Activated CD4-positive, alpha-beta T cell treated with anti-CD3 and anti-CD28 coated beads, Interleukin-2, Interleukin-6, amounts not matched to agents 100 ng/mL and 50 ng/mL, durations not matched to agents 16 hours and 8 hours (primary cell): ENCODE measurements around the gene KRT16.
"Not testable (repeated sequence)": the region's sequence is repeated elsewhere in the genome, so short reads cannot be mapped to it uniquely, and the experiment has no call there.

Experiments used
- DNase-seq: peaks from one replicate; pipeline ENCODE4 v3.0.0-alpha.2; 2020

Gene KRT16

DNA sequence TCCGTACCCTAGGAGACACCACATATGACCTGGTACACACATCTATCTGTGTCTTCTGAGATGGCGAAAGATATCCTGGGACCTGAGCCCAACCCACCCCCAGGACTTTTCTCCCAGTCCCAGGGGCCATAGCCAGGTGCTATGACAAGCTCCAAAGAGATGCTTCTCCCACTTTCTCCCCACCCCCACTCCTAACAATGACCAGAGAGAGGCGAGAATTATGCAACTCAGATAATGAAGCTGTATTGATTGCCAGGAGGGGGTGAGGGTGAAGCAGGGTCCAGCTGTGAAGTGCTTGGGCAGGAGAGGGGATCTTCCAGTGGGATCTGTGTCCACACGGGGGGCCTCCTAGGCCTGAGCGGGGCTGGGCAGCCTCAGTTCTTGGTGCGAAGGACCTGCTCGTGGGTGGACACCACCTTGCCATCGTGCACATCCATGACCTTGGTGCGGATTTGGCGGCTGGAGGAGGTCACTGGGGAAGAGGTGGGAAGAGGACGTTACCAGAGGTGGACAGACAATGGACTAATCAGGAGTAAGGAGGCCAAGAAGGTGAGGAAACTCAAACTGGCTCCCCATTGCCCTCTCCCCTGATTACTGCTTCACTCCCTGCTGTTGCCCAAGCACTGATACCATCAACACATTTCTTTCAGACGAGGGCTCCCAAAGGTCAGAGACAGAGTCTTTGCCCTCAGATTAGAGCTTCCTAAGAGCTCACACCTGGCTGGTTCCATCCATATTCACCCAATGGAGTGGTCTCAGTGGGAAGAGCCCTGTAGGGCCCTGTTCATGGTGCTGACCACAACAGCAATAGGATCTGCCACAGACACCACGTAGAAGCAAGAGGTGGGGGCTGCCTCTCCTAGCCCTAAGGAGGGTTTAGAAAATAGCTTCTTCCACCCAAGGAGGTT lies 30.3 kb downstream of the KRT16 start:
- not testable (repeated sequence) for DNase-seq

DNA sequence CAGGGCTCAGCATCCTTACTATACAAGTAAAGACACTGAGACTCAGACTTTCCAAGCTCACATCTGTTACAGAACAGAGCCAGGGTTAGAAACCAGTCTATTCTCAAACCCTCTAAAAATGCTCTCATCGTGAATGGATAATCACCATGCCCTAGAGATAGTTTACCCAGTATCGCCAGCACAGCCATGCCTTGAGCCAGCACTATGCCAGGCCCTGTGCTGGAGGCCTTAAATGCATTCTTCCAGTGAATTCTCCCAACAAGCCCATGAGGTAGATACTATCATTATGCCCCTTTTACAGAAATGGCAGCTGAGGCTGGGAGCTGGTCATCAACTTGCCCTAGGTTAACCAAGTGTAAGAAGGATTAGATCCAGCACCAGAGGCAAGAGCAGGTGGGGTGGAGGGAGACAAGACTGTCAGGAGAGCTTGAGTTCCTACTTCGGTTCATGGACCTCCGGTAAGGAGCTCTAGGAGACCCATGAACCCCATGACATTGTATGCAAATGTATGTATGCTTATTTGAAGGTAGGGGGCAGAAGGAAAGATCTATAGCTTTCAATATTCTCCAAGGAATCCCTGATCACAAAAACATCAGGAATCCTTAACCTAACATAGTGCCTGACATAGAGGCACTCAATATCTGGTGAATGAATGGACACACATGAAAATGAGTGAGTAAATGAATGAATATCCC lies 31.1 kb downstream of the KRT16 start:
- no peak for DNase-seq

DNA sequence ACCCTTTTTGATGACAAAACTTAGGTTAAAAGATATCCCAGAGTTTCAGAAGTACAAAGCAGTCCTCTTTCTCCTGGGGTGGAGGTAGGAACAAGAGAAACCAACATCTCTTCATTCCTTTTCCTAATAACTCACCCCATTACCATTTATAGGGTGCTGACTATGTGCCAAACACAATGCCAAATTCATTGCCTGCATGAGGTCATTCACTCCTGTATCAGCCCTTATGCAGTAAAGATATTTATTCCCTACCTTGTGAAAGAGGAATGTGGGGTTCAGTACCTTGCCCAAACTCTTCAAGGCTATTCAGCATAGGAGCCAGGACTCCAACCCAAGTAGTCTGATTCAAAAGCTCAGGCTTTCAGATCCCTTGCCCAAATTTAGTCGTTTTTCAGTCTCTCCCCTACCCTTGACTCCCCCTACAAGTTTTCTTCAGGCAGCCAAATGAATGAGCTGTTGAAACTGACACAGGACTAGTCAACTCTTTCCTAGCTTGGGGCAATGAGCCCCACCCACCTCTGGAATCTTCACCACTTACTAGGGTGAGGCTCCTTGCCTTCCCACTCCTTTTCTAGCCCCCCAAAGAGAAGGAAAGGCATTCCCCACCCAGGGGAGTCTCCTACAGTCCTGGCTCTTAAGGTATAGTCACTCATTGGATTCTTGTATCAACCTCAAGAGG lies 31.7 kb downstream of the KRT16 start:
- DNase-seq: no peak

DNA sequence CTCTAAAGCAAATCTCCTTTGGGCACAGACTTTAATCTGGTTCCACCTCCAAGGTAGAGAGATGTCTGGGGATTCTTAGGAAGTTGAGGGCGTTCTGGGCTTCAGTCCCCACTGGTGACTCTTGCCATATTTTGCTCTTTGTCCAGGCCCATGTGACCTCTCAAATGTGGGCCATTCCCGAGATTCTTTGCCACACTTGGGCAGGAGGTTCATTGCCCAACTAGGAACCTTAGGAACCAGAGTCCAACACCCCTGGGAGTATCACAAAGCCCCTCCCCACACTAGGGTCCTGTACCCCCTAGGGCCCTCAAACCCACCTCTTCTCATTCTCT lies 32.4 kb downstream of the KRT16 start:
- no peak for DNase-seq

DNA sequence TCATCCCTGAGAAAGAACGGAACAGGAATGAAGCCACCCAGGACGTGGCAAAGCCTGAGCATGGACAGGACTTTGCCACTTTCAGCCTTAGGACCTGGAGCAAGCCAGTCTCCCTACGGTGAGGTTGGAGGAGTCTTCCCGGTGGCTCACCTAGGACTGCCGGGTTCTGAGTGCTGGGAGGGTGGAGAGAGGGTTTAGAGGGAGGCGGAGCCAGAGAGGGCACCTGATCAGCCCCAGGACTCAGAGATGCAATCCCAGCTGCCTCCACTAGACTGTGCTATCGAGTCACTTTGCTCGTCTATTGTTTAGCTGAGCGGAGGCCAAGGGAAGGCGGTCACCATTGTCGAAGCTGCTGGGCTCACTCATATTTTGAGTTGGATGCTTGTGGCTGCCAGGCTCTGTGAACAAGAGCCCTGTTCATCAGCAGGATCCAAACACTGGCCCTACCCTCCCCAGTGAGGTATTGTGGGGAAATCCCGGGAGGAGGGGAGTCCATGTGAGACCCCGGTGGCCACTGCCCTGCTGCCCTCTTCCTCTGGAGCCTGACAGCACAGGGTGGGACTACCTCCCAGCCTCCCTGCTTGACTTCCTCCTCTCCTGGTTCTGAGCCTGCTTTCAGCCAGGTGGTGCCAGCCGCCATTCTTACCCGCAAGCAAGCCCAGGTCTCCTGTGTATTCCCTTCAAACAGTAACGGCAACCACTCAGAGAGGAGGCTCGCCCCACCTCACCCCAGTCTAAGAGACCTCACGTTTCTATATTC lies 32.9 kb downstream of the KRT16 start:
- DNase-seq: peak; percentile 86

DNA sequence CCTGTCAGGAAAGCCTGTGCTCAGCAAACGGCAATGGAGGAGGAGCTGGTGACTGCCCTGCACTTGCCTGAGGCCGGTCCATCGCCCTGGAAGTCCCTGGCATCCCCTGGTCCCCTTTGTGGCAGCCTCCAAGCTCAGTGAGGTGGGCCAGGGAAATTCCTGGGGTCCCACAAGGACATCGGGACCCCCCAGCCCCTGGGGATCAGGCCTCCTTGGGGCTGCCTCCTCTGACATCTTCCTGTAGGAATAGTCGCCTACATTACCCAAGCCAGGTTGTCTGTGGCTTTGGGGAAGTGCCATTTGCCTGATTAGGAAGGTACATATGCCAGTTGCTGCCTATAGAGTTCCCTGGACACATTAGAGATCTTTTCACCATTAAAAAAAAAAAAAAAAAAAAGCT lies 33.6 kb downstream of the KRT16 start:
- DNase-seq: no peak

DNA sequence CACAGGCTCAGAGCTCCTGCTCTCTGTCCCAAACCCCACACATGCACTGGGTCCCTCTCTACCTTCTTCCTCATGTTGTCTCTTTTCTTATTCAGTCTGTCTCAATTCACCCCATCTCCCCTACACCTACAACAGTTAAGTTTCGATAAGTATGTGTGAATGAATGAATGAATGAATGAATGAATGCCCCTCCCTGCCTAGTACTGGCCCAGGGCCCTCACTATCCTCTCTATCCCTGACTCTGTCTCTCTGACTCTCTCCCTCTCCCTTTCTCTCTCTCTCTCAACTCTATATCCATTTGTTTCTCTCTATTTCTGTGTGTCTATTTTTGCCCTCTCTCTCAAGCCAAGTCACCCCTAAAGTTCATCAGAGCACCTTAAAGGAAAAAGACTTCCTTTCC lies 34.0 kb downstream of the KRT16 start:
- no peak for DNase-seq

DNA sequence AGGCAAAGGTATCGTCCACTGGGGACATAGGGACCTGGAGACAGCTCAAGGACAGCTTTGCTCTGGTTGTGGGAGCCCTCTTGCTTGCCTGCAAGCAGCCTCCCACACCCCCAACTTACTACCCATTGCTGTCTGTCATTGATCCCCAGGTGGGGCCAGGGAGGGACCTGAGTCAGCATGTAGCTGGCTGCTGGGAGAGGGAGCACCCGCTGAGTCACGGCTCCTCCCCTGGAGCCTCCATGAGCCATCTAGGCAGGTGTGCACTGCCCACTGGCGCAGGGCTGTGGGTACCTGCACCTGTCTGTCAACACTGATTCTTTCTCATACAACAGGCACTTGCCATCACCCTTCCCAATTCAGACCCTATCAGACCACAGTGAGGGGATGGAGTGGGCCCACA lies 35.8 kb downstream of the KRT16 start:
- not testable (repeated sequence) for DNase-seq

DNA sequence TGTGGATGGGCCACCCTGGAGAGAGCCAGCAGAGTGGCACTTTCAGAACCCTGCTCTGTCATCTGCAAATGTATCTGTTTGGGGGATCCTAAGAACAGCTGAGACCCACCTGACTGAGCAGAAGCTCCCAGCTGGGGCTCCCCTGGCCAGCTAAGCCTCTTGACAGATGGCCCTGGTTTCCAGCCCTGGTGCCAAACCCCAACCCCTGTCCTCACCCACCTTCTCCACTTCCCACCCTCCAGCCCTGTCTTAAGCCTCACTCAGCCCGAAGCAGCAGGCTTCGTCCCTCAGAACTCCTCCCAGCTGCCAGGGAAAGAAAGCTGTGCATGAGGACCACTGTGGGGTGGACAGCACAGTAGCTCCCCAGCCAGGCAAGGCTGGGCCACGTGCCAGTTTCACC lies 37.2 kb downstream of the KRT16 start:
- DNase-seq: no peak

DNA sequence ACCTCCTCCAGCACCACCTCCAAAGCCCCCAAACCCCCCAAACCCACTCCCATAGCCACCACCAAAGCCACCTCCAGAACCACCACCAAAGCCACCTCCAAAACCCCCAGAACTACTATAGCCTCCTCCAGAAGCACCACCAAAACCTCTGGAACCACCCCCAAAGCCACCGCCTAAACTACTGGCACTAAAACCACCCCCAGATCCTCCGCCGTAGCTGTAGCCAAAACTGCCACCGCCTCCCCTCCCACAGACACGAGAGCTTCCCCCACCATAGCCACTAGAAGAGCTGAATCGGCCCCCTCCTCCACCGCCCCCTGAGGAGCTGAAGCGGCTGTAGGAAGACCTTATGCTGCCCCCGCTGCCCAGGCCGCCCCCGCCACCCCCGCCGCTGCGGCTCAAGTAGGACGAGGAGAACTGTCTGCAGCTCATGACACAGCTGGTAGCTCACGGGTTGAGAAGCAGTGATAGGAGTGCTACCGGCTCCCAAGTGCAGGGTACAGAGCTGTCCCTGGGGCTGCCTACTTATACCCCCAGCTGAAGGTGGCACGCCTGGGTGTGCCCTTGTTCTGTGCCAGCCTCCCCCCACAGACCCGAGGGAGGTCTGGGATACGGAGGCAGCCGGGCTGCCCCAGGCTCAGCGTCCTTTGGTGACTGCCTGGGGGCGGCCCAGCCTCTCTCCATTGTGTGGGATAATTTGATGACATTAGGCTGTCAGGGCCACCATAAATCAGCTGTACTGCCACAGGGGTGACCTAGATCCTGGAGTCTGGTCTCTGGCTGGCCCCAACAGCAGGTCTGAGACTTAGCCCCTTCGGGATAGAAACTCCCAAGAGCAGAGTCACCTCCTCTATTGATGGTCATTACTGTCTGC lies 40.8 kb downstream of the KRT16 start, which contains the start of gene KRT9:
TSS of gene KRT9 (minus strand) at position 499 of the 874 bp plus-strand sequence. CDS start at position 432, 67 bp downstream.
- DNase-seq: no peak

DNA sequence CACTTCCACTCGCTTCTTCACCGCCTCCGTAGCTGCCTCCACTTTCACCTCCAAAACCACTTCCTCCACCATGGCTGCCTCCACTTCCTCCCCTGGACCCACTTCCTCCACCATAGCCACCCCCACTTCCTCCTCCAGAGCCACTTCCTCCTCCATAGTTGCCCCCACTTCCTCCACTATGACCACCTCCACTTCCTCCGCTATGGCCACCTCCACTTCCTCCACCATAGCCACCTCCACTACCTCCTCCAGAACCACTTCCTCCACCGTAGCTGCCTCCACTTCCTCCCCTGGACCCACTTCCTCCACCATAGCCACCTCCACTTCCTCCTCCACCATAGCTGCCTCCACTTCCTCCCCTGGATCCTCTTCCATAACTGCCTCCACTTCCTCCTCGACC lies 45.2 kb downstream of the KRT16 start:
- no peak for DNase-seq

DNA sequence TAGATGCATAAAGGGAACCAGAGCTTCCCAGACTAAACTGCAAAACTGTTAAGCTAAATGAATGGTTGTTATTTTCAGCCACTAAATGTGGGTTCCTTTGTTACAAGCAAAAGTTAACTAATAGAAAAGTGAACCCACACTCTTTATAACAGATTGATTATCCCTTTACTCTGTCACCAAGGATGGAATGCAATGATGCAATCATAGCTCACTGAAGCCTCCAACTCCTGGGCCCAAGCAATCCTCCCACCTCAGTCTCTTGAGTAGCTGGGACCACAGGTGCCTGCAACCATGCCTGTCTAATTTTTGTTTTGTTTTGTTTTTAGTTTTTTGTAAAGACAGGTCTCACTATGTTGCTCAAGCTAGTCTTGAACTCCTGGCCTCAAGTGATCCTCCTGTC lies 47.2 kb downstream of the KRT16 start:
- no peak for DNase-seq

DNA sequence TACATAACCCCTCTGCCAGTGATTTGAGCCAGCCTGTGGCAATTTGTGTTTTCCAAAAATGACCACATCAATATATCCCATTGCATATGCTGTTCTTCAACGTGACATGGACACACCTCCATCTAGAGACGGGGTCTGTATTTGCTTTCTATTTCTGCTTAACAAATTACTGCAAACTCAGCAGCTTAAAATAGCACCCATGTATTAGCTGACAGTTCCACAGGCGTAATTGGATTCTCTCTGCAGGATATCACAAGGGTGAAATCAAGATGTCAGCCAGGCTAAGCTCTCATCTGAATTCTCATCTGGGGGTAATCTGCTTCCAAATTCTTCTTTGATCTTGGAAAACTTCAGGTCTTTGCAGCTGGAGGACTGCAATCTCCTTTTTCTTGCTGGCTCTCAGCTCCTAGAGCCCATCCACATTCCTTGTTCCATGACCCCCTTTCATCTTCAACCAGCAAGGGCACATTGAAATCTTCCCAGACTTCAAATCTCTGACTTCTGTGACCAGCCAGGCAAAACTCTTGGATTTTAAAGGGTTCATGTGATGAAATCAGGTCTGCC lies 48.9 kb downstream of the KRT16 start:
- no peak for DNase-seq

DNA sequence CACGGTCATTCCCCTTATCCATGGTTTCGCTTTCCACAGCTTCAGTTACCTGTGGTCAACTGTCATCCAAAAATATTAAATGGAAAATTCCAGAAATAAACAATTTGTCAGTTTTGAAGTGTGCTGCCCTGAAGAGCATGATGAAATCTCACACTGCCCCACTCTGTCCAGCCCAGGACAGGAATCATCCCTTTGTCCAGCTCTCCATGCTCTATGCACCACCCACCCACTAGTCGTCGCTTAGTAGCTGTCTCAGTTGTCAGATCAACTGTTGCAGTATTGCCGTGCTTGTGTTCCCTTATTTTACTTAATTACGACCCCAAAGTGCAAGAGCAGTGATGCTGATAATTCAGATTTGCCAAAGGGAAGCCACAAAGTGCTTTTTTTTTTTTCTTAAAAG lies 51.0 kb downstream of the KRT16 start:
- DNase-seq: no peak
